DMS 273 (cell line): ENCODE results near the gene SPARCL1.
A peak's percentile ranks its signal among the peaks of the same experiment; 100 is the strongest.
"Not testable (repeated sequence)": the region's sequence is repeated elsewhere in the genome, so short reads cannot be mapped to it uniquely, and the experiment has no call there.

ENCODE experiments used
- DNase-seq: peaks from one replicate; lab custom pipeline; 2025; ENCODE audit not compliant: unreplicated experiment; lab: John Stamatoyannopoulos, UW

SPARCL1 gene

GRCh38 chr4:87502580-87503238, 26.5 kb downstream of the SPARCL1 start:
- DNase-seq: peak; percentile 36

GRCh38 chr4:87500092-87500462, 29.1 kb downstream of the SPARCL1 start:
- DNase-seq: no peak

GRCh38 chr4:87499403-87500091, 29.6 kb downstream of the SPARCL1 start:
- no peak for DNase-seq

- DNase-seq: no peak
These were observed 30.7 kb downstream of the SPARCL1 start for GRCh38 chr4:87498446-87498900.

- DNase-seq: no peak
These were observed 31.6 kb downstream of the SPARCL1 start for GRCh38 chr4:87497578-87497977.

- peak; percentile 27 for DNase-seq
These were observed 32.0 kb downstream of the SPARCL1 start for GRCh38 chr4:87497159-87497558.

- DNase-seq: no peak
These were observed 36.1 kb downstream of the SPARCL1 start for GRCh38 chr4:87493115-87493514.

GRCh38 chr4:87491851-87492250, 37.3 kb downstream of the SPARCL1 start:
- not testable (repeated sequence) for DNase-seq

- DNase-seq: no peak
These were observed 37.7 kb downstream of the SPARCL1 start for GRCh38 chr4:87491436-87491835.

GRCh38 chr4:87490664-87491369, 38.4 kb downstream of the SPARCL1 start:
- DNase-seq: no peak

- no peak for DNase-seq
These were observed 39.5 kb downstream of the SPARCL1 start for GRCh38 chr4:87489678-87490077.

- not testable (repeated sequence) for DNase-seq
These were observed 40.5 kb downstream of the SPARCL1 start for GRCh38 chr4:87488666-87489065.

GRCh38 chr4:87483247-87483646, 45.9 kb downstream of the SPARCL1 start:
- DNase-seq: not testable (repeated sequence)

GRCh38 chr4:87481377-87481776, 47.8 kb downstream of the SPARCL1 start:
- no peak for DNase-seq

GRCh38 chr4:87478732-87479250, 50.4 kb downstream of the SPARCL1 start:
- DNase-seq: no peak

GRCh38 chr4:87476934-87477333, 52.2 kb downstream of the SPARCL1 start:
- no peak for DNase-seq

- DNase-seq: no peak
These were observed 59.8 kb downstream of the SPARCL1 start for GRCh38 chr4:87469390-87469789.

- peak; percentile 48 for DNase-seq
These were observed 63.3 kb downstream of the SPARCL1 start for GRCh38 chr4:87465739-87466366.

GRCh38 chr4:87462102-87462501, 67.1 kb downstream of the SPARCL1 start:
- DNase-seq: no peak

- no peak for DNase-seq
These were observed 67.9 kb downstream of the SPARCL1 start for GRCh38 chr4:87461281-87461700.

GRCh38 chr4:87458913-87459312, 70.3 kb downstream of the SPARCL1 start:
- no peak for DNase-seq
